ENCODE results near the gene STX1B.

DNA sequence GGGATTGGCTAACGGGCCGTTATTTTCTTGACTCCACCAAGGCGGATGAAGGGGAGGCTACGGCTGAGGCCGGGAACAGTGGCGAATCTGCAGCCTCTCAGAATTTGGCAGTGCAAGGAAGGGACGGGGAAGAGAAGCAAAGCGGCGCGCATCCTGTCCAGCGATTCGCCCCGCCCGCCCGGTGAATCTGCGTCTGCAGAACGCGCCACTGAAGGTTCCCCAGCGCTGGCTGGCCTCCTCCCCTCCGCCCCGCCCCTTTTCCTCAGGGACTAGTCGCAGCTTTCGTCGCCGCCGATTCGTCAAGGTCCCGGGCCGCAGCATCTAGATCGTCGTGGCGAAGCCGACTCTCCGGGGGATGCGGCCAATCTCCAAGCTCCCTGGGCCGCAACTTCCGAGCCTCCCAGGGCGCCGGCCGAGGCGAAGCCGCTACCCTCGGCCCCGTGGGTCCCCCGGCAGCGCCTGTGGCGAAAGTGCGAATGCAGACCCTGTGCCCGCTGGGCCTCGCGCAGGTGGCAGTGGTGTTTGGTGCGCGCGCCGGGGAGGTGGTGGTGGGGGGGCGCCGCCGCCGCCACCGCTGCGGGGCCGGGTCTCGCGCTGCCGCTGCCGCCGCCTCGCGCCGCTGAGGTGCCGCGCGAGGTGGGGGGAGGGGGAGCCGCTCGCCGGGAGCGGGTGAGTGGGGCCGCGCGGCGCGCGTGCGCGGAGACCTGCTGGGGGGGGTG lies 52.8 kb downstream of the STX1B start, which contains the start of gene SETD1A:
- TF ChIP-seq POLR2A (IDR thresholded peaks at IDR 0.05) (peak; percentile 66 to 75), CTCF (IDR thresholded peaks at IDR 0.05 in 4 of 5, conservative IDR thresholded peaks at IDR 0.05 in 1 of 5) (peak in 2 of 5 experiments; percentile 22 to 41)
